VCaP (cell line): ENCODE measurements around the gene VIM.

Experiments
- H3K27ac ChIP-seq: fragments of 450-650 bp; 2 replicates; pipeline ENCODE4 v1.5.1; 2017
- TF ChIP-seq, protein P1 (sequence below): fragments of 450-650 bp; conservative IDR thresholded peaks from 2 replicates; pipeline ENCODE4 v1.5.1; 2017; ENCODE audit warnings: mild to moderate bottlenecking, moderate library complexity

Gene VIM

GRCh38 chr10:17239345-17240085, 11.5 kb downstream of the VIM start:
- H3K27ac ChIP-seq: no peak overlapping the region
- TF ChIP-seq, protein P1, sequence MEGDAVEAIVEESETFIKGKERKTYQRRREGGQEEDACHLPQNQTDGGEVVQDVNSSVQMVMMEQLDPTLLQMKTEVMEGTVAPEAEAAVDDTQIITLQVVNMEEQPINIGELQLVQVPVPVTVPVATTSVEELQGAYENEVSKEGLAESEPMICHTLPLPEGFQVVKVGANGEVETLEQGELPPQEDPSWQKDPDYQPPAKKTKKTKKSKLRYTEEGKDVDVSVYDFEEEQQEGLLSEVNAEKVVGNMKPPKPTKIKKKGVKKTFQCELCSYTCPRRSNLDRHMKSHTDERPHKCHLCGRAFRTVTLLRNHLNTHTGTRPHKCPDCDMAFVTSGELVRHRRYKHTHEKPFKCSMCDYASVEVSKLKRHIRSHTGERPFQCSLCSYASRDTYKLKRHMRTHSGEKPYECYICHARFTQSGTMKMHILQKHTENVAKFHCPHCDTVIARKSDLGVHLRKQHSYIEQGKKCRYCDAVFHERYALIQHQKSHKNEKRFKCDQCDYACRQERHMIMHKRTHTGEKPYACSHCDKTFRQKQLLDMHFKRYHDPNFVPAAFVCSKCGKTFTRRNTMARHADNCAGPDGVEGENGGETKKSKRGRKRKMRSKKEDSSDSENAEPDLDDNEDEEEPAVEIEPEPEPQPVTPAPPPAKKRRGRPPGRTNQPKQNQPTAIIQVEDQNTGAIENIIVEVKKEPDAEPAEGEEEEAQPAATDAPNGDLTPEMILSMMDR: no peak

GRCh38 chr10:17240096-17240495, 12.1 kb downstream of the VIM start:
- TF ChIP-seq, protein P1: no peak
- no peak overlapping the region for H3K27ac ChIP-seq

DNA sequence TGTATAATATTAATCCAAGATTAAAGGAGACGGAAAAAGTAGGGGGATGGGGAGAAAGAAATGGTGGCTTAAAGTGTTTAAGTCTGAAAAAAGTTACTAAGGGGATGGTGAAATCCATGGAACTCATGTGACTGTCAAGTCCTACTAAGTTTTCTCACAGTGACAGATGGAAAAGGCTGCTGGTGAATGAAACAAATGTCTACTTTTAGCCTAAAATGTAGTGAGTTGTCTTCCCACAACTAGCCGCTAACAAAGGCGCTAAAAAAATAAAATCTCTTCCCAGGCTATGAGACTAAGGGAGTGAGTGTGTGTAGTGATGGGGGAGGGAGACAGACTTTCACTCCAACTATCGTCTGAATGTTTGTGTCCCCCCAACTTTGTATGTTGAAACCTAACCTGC, 12.6 kb downstream of the VIM start:
- H3K27ac ChIP-seq: no peak overlapping the region
- TF ChIP-seq, protein P1: no peak

GRCh38 chr10:17241611-17242333, 13.7 kb downstream of the VIM start:
- TF ChIP-seq, protein P1: no peak
- no peak overlapping the region for H3K27ac ChIP-seq

DNA sequence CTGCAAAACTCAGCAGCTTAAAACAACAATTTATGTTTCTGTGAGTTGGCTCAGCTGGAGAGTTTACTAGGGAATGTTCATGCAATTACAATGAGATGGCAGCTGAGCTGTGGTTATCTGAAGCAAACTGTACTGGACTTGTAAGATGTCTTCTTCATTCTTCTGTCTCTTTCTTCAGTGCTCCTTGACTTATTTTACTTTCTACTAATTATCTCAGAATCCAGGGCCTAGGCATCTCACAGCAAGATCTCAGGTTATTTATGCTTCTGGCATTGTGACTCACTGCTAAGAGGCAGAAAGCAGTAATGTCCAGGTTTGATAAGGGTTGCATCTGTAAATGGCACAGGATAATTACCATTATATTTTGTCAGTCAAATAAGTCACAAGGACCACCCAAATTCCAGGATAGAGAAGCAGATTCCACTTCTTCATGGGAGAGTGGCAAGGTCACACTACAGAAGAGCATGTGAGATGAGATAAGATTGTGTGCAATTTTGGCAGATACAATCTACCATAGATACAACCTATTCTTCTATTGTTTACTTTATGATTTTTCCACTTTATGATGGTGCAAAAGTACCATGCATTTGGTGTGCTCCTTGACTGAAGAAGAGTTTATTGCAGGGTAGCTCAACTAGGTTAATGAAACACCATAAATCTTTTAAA, 16.8 kb downstream of the VIM start:
- TF ChIP-seq, protein P1: no peak
- H3K27ac ChIP-seq: no peak overlapping the region

DNA sequence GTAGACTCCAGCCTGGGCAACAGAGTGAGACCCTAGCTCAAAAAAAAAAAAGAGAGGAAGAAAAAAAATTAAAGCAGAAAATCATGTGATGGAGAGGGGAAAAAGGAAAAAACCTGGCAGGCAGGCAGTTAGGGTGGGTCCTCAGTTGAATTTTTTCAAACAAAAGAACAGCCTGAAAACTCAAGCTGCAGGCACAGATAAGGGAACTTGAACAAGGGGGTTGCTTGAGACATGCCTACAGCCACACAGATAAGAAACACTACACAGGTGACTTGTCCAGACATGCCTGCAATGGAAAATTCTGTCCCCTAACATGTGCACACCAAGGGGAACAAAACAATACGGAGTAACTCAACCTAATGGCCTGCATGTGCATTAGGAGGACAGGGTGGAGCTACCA, 19.2 kb downstream of the VIM start:
- H3K27ac ChIP-seq: no peak overlapping the region
- TF ChIP-seq, protein P1: no peak

- H3K27ac ChIP-seq: no peak overlapping the region
- TF ChIP-seq, protein P1: no peak
Observed at GRCh38 chr10:17248964-17249363, 20.9 kb downstream of the VIM start.
